Hepatocyte (in vitro differentiated cells): ENCODE measurements around the gene DGKG. TPM values are rescaled to one million over a fixed set of nuclear protein-coding genes. Genes with fewer than 3 reads are reported as not detected.

Experiments used
- DNase-seq: peaks from one replicate; pipeline ENCODE4 v3.0.0-alpha.2; 2016; ENCODE audit warnings: low spot score
- H2AFZ ChIP-seq: fragments of 200-600 bp; sonication (generic); 2 replicates; pipeline ENCODE4 v1.6.0; 2016; ENCODE audit warnings: antibody characterized with exemption, mild to moderate bottlenecking
- H3K27ac ChIP-seq: fragments of 200-600 bp; sonication (generic); 2 replicates; pipeline ENCODE4 v1.5.1; 2016; ENCODE audit warnings: mild to moderate bottlenecking
- H3K27me3 ChIP-seq: fragments of 200-600 bp; sonication (generic); 2 replicates; pipeline ENCODE4 v1.6.1; 2016
- H3K36me3 ChIP-seq: fragments of 200-600 bp; sonication (generic); replicated peaks from 2 replicates; pipeline ENCODE4 v1.5.1; 2016; ENCODE audit warnings: low read depth; ENCODE audit not compliant: insufficient read depth
- H3K4me1 ChIP-seq: fragments of 200-600 bp; sonication (generic); 2 replicates; pipeline ENCODE4 v1.5.1; 2016; ENCODE audit warnings: mild to moderate bottlenecking, moderate library complexity; ENCODE audit not compliant: insufficient read depth
- H3K4me2 ChIP-seq: fragments of 200-600 bp; sonication (generic); 2 replicates; pipeline ENCODE4 v1.6.0; 2016
- H3K4me3 ChIP-seq: fragments of 200-600 bp; sonication (generic); 2 replicates; pipeline ENCODE4 v1.5.1; 2016; ENCODE audit warnings: mild to moderate bottlenecking
- H3K79me2 ChIP-seq: fragments of 200-600 bp; sonication (generic); 2 replicates; pipeline ENCODE4 v1.6.0; 2017; ENCODE audit warnings: mild to moderate bottlenecking
- H3K9me2 ChIP-seq: fragments of 200-600 bp; sonication (generic); replicated peaks from 2 replicates; pipeline ENCODE4 v1.6.0; 2017; ENCODE audit warnings: mild to moderate bottlenecking; ENCODE audit not compliant: insufficient read depth
- H3K9me3 ChIP-seq: fragments of 200-600 bp; sonication (generic); 2 replicates; pipeline ENCODE4 v1.5.1; 2016; ENCODE audit warnings: low read depth, mild to moderate bottlenecking
- H4K20me1 ChIP-seq: fragments of 200-600 bp; sonication (generic); 2 replicates; pipeline ENCODE4 v1.6.0; 2016; ENCODE audit warnings: mild to moderate bottlenecking; ENCODE audit not compliant: insufficient read depth, poor library complexity, severe bottlenecking
- CTCF ChIP-seq: fragments of 200-600 bp; sonication (generic); IDR thresholded peaks from 2 replicates; pipeline ENCODE4 v1.5.1; 2016; ENCODE audit warnings: antibody characterized with exemption, mild to moderate bottlenecking; ENCODE audit not compliant: poor library complexity
- EZH2 ChIP-seq: fragments of 200-600 bp; sonication (generic); IDR thresholded peaks from 2 replicates; pipeline ENCODE4 v1.6.1; 2016; ENCODE audit warnings: antibody characterized with exemption, mild to moderate bottlenecking, borderline replicate concordance
- EZH2phosphoT487 ChIP-seq: fragments of 200-600 bp; sonication (generic); IDR thresholded peaks from one replicate; pipeline ENCODE4 v1.6.1; 2018; ENCODE audit warnings: antibody characterized with exemption, mild to moderate bottlenecking, low read depth, moderate library complexity; ENCODE audit not compliant: unreplicated experiment, severe bottlenecking
- WGBS: methylation state at CpG from one replicate; pipeline ENCODE4 v1.1.6; 2016; ENCODE audit warnings: low lambda C conversion rate; ENCODE audit errors: missing lambda C conversion rate; 5-methylcytosine and 5-hydroxymethylcytosine counted together
- polyA plus RNA-seq: library from polyadenylated mRNA; unstranded; fragments of >200 nt; fragmentation: Nextera tagmentation; extraction: Ambion mirVana; gene quantifications from 2 replicates; pipeline ENCODE4 v1.2.1, GENCODE V29; 2016
- total RNA-seq: library from RNA; depleted of rRNA; stranded (reverse); fragments of >200 nt; gene quantifications from 2 replicates; pipeline ENCODE4 v1.2.3, GENCODE V29; 2014

DGKG gene
- total and polyA plus RNA-seq, 2 experiments from 2014 or later, result not detected

- TF ChIP-seq CTCF (no peak), EZH2phosphoT487 (no peak), EZH2 (no peak)
These were observed 86.6 kb downstream of the DGKG start for GRCh38 chr3:186275436-186275835.

GRCh38 chr3:186273586-186273985 is 88.4 kb downstream of the DGKG start:
- Histone ChIP-seq H3K79me2 (no peaks in the 10 kb centered on the region), H3K4me2 (no peak overlapping the region), H3K36me3 (no peaks in the 10 kb centered on the region), H3K27me3 (peaks cover 4% of the 10 kb centered on the region), H3K4me1 (no peaks in the 10 kb centered on the region), H3K9me2 (no peaks in the 10 kb centered on the region), H3K27ac (no peak overlapping the region), H3K9me3 (no peaks in the 10 kb centered on the region), H3K4me3 (no peak overlapping the region), H4K20me1 (no peaks in the 10 kb centered on the region), H2AFZ (no peak overlapping the region)
- no peak for DNase-seq
- 85% methylated on average over 15 of the region's 16 CpGs for WGBS
- TF ChIP-seq EZH2phosphoT487, result no peak
- TF ChIP-seq CTCF, result no peak
- TF ChIP-seq EZH2, result no peak

More at GRCh38 chr3:186275436-186275835, 86.6 kb downstream of the DGKG start:
- Histone ChIP-seq H3K9me3 (no peaks in the 10 kb centered on the region), H3K79me2 (no peaks in the 10 kb centered on the region), H4K20me1 (no peaks in the 10 kb centered on the region), H3K4me1 (no peaks in the 10 kb centered on the region), H3K4me2 (no peak overlapping the region), H3K27me3 (peaks cover 4% of the 10 kb centered on the region), H3K36me3 (no peaks in the 10 kb centered on the region), H3K9me2 (no peaks in the 10 kb centered on the region), H3K4me3 (no peak overlapping the region), H3K27ac (no peak overlapping the region), H2AFZ (no peak overlapping the region)
- DNase-seq, result no peak
- WGBS, result 91% methylated on average over 5 of the region's 5 CpGs

- Histone ChIP-seq H4K20me1 (no peaks in the 10 kb centered on the region), H3K27ac (no peak overlapping the region), H3K4me2 (no peak overlapping the region), H3K9me2 (no peaks in the 10 kb centered on the region), H3K79me2 (no peaks in the 10 kb centered on the region), H3K27me3 (no peaks in the 10 kb centered on the region), H3K36me3 (no peaks in the 10 kb centered on the region), H3K9me3 (no peaks in the 10 kb centered on the region), H3K4me1 (no peaks in the 10 kb centered on the region), H3K4me3 (no peak overlapping the region), H2AFZ (no peak overlapping the region)
- 89% methylated on average over 7 of the region's 7 CpGs for WGBS
- TF ChIP-seq EZH2, result no peak
- no peak for TF ChIP-seq EZH2phosphoT487
- no peak for TF ChIP-seq CTCF
- DNase-seq, result no peak
These were observed 91.3 kb downstream of the DGKG start for GRCh38 chr3:186270701-186271100.
